Rectal smooth muscle tissue (tissue), 1 donor: Measurements from ENCODE around the gene MAMSTR.

ENCODE experiments used
- H3K27ac ChIP-seq: one replicate; pipeline ENCODE4 v1.7.0; 2013; ENCODE audit warnings: low read depth, low read length, inconsistent platforms
- H3K27me3 ChIP-seq: one replicate; pipeline ENCODE4 v1.7.0; 2013; ENCODE audit warnings: low read length; ENCODE audit not compliant: control insufficient read depth, insufficient read depth
- H3K36me3 ChIP-seq: one replicate; pipeline ENCODE4 v1.7.0; 2013; ENCODE audit warnings: low read length; ENCODE audit not compliant: control insufficient read depth, insufficient read depth
- H3K4me1 ChIP-seq: one replicate; pipeline ENCODE4 v1.7.0; 2013; ENCODE audit warnings: low read length; ENCODE audit not compliant: control insufficient read depth, insufficient read depth
- H3K4me3 ChIP-seq: one replicate; pipeline ENCODE4 v1.7.0; 2013; ENCODE audit warnings: low read length
- H3K9ac ChIP-seq: one replicate; pipeline ENCODE4 v1.7.0; 2013; ENCODE audit warnings: low read length

Gene MAMSTR

GRCh38 chr19:48752496-48753365, 33.2 kb upstream of the MAMSTR start, which contains the start of gene FUT1:
FUT1 (minus strand) TSS chr19:48752641; CDS start chr19:48751281, 1,360 bp downstream.
- no peak within 1 kb of the TSS for H3K27ac ChIP-seq
- H3K9ac ChIP-seq = no peak within 1 kb of the TSS
- H3K36me3 ChIP-seq = no peaks in the 10 kb centered on the region
- peak within 1 kb of the TSS; percentile 55 for H3K4me3 ChIP-seq
- peaks cover 10% of the 10 kb centered on the region for H3K27me3 ChIP-seq
- no peaks in the 10 kb centered on the region for H3K4me1 ChIP-seq

- H3K36me3 ChIP-seq = no peaks in the 10 kb centered on the region
- H3K9ac ChIP-seq = no peak overlapping the region
- peak overlapping the region; percentile 55 for H3K4me3 ChIP-seq
- H3K27ac ChIP-seq = no peak overlapping the region
- peaks cover 10% of the 10 kb centered on the region for H3K27me3 ChIP-seq
- no peaks in the 10 kb centered on the region for H3K4me1 ChIP-seq
These were observed 32.4 kb upstream of the MAMSTR start for GRCh38 chr19:48751845-48752495.

DNA sequence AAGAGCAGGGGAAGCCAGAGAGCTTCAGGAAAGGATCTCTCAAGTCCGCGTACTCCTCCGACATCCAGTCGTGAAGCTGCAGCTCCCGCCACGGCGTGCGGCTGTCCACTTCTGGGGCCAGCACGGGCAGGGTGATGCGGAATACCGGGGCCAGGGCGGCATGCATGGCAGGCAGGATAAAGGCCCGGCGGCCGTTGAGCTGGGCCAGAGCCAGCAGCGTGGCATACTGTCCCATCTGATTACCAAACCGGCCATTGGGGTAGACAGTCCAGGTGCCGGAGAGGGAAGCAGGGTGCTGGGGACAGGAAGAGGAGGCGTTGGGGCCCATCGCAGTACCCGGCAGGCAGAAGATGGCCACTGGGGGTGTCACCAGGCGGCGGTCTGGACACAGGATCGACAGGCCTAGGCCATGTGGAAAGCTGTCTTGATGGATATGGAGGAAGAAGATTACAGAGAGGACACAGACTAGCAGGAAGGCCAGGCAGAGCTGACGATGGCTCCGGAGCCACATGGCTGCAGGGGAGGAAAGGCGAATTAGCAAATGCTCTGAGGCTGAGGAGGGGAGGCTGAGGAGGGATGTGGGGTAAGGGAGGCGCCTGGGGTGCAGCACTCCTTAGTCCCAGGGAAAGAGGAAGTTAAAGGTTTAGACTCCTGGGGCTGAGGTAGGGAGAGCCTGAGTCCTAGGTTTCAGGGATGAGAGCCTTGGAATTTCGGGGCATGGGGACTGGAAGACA, 31.4 kb upstream of the MAMSTR start:
- no peak overlapping the region for H3K27ac ChIP-seq
- H3K4me3 ChIP-seq = no peak overlapping the region
- no peaks in the 10 kb centered on the region for H3K36me3 ChIP-seq
- H3K9ac ChIP-seq = no peak overlapping the region
- peaks cover 12% of the 10 kb centered on the region for H3K27me3 ChIP-seq
- no peaks in the 10 kb centered on the region for H3K4me1 ChIP-seq

GRCh38 chr19:48750351-48750750, 30.8 kb upstream of the MAMSTR start:
- Histone ChIP-seq H3K9ac (no peak overlapping the region), H3K4me1 (no peaks in the 10 kb centered on the region), H3K27ac (no peak overlapping the region), H3K27me3 (peaks cover 12% of the 10 kb centered on the region), H3K36me3 (no peaks in the 10 kb centered on the region), H3K4me3 (no peak overlapping the region)

- Histone ChIP-seq H3K4me3 (no peak overlapping the region), H3K27ac (no peak overlapping the region), H3K36me3 (no peaks in the 10 kb centered on the region), H3K4me1 (no peaks in the 10 kb centered on the region), H3K9ac (no peak overlapping the region), H3K27me3 (peaks cover 12% of the 10 kb centered on the region)
These were observed 30.2 kb upstream of the MAMSTR start for GRCh38 chr19:48749571-48750198.

- no peak within 1 kb of the TSS for H3K9ac ChIP-seq
- H3K36me3 ChIP-seq = no peaks in the 10 kb centered on the region
These were observed 27.4 kb upstream of the MAMSTR start, which contains the start of gene IZUMO1 for GRCh38 chr19:48746738-48747575. IZUMO1 (minus strand) TSS chr19:48746909; CDS start chr19:48745859, 1,050 bp downstream.

DNA sequence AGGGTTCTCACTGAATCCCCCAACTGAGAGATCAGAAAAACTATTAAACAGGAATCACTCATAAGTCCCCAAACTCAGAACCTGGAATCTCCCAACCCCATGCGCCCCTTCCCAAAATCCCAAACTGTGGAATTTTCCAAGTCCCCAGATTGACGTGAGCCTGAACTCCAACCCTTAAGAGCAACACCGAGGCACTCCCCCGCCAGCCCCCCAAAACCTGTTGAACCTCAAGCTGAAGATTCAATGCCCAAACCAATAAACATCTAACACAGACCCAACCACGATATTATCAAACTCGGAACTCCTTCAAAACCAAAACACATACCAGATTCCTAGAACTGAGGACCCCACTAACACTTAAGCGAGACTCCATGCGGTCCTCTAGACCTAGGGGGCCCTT, 26.6 kb upstream of the MAMSTR start:
- H3K27ac ChIP-seq = no peak overlapping the region

More at GRCh38 chr19:48746738-48747575, 27.4 kb upstream of the MAMSTR start, which contains the start of gene IZUMO1:
- Histone ChIP-seq H3K4me3 (peak within 1 kb of the TSS; percentile 32), H3K27me3 (peaks cover 8% of the 10 kb centered on the region), H3K4me1 (no peaks in the 10 kb centered on the region), H3K27ac (no peak within 1 kb of the TSS)

DNA sequence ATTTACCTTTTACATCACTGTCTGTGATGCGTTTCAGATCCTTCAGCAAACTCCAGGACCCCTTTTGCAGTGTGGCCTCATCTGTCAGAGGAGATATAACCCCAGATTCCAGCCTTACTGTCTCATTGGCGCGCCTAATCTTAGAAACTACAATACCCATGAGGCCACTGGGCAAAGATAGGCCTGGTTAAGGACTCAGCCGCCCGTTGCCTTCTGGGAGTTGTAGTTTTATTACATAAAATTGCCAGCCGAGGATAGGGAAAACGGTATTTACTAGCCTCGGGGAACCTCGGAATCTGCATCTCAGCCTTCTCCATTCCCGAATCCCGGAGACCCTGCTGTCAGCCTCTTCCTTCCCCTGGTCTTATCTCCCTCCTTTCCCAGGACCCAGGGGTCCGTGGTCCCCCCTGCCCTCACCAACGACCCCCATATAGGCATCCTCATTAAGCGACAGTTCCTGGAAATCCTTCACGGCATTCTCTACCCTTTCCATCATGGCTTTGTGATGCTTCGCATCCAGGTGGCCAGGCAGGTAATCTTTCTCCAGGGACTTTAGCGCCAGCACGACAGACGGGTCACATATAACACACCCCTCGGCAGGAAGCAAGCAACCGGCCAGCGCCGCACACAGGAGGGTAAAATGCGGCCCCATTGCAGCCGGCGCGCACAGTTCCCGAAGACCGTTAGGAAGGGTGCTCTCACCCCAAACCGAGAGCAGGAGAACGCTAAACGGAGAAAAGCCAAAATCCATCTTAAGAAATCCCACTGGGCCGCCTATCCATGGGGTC, 25.9 kb upstream of the MAMSTR start:
- Histone ChIP-seq H3K9ac (no peak overlapping the region), H3K4me3 (no peak overlapping the region), H3K36me3 (no peaks in the 10 kb centered on the region), H3K4me1 (no peaks in the 10 kb centered on the region), H3K27me3 (peaks cover 2% of the 10 kb centered on the region), H3K27ac (no peak overlapping the region)

More for the DNA sequence above, 26.6 kb upstream of the MAMSTR start:
- peaks cover 7% of the 10 kb centered on the region for H3K27me3 ChIP-seq
- H3K4me3 ChIP-seq = no peak overlapping the region
- H3K9ac ChIP-seq = no peak overlapping the region
- H3K36me3 ChIP-seq = no peaks in the 10 kb centered on the region
- H3K4me1 ChIP-seq = no peaks in the 10 kb centered on the region

GRCh38 chr19:48742096-48742495, 22.6 kb upstream of the MAMSTR start:
- H3K36me3 ChIP-seq = no peaks in the 10 kb centered on the region
- H3K9ac ChIP-seq = no peak overlapping the region
- H3K4me3 ChIP-seq = no peak overlapping the region
- H3K27ac ChIP-seq = no peak overlapping the region
- H3K27me3 ChIP-seq = peaks cover 2% of the 10 kb centered on the region
- no peaks in the 10 kb centered on the region for H3K4me1 ChIP-seq

GRCh38 chr19:48741129-48741999, 21.8 kb upstream of the MAMSTR start:
- H3K27ac ChIP-seq = no peak overlapping the region
- no peaks in the 10 kb centered on the region for H3K36me3 ChIP-seq
- H3K9ac ChIP-seq = no peak overlapping the region
- H3K4me3 ChIP-seq = no peak overlapping the region
- H3K4me1 ChIP-seq = no peaks in the 10 kb centered on the region
- H3K27me3 ChIP-seq = peaks cover 1% of the 10 kb centered on the region
